ENCODE data around the gene ZNF836. TPM values are rescaled to one million over a fixed set of nuclear protein-coding genes. Genes with fewer than 3 reads are reported as not detected.

ZNF836 gene
- total and polyA plus RNA-seq, 3 donors from 2014 or later = 3.3 to 9.2 (median 5.4) TPM

DNA sequence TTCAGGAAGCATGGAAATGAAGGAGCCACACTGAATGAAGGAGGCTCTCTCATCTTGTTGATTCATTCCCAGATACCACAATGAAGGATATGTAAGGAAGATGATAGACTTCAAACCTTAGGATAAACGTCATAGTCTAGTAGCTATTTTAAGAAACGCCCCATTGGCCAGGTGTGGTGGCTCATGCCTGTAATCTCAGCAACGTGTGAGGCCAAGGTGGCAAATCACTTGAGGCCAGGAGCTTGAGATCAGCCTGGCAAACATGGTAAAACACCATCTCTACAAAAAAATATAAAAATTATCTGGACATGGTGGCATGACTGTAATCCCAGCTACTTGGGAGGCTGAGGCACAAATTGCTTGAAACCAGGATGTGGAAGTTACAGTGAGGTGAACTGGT is 58.8 kb downstream of the ZNF836 start:
- H3K27ac ChIP-seq = no peak overlapping the region

GRCh38 chr19:52110780-52111179 is 60.6 kb downstream of the ZNF836 start:
- no peak for DNase-seq
- Histone ChIP-seq H3K36me3 (ENCODE audit: low read depth, missing control alignments) (no peaks in the 10 kb centered on the region), H3K9me3 (no peaks in the 10 kb centered on the region), H3K27me3 (no peaks in the 10 kb centered on the region), H3K4me1 (no peaks in the 10 kb centered on the region), H3K27ac (no peak overlapping the region), H3K4me3 (no peak overlapping the region)
- TF ChIP-seq CTCF (IDR thresholded peaks at IDR 0.05) (no peak), POLR2A (IDR thresholded peaks at IDR 0.05) (no peak)
- intact Hi-C loops (cut with DNase I; ENCODE audit: low total_unique reads) = no loop called here
- WGBS, 2 donors = 88 to 90% methylated on average over 6 of the region's 6 CpGs

More for the DNA sequence above, 58.8 kb downstream of the ZNF836 start:
- no peak for DNase-seq
- intact Hi-C loops (cut with DNase I; ENCODE audit: low total_unique reads) = no loop called here
- H3K36me3 ChIP-seq (ENCODE audit: low read depth, missing control alignments) = peaks cover 5% of the 10 kb centered on the region
- no peaks in the 10 kb centered on the region for H3K9me3 ChIP-seq
- no peaks in the 10 kb centered on the region for H3K27me3 ChIP-seq
- TF ChIP-seq CTCF (IDR thresholded peaks at IDR 0.05) (no peak), POLR2A (IDR thresholded peaks at IDR 0.05) (no peak)
- H3K4me3 ChIP-seq = no peak overlapping the region
- H3K4me1 ChIP-seq = no peaks in the 10 kb centered on the region
- WGBS, 2 donors = 89 to 94% methylated on average over 3 of the region's 3 CpGs

Small RNA genes lying within 50 kb of the gene (small RNA-seq; reads per million reads assigned to genes)
- 0 reads per million in 2 donors for gene RPL37P23

Other genes starting within 250 kb of the ZNF836 start
- gene ZNF613, start 244.1 kb downstream of the ZNF836 start, total RNA-seq = 1 to 10 TPM; 9.2 to 9.4 TPM
- 2.8 TPM for gene ZNF613, start 244.1 kb downstream of the ZNF836 start, polyA plus RNA-seq (ENCODE audit: insufficient read depth, low read depth, low replicate concordance)
- 10 to 100 TPM; 18.0 to 19.0 TPM for gene ZNF350, start 184.8 kb downstream of the ZNF836 start, total RNA-seq
- 7.5 TPM for gene ZNF350, start 184.8 kb downstream of the ZNF836 start, polyA plus RNA-seq (ENCODE audit: insufficient read depth, low read depth, low replicate concordance)
- gene ZNF615, start 163.4 kb downstream of the ZNF836 start, total RNA-seq = 10 to 100 TPM in 1 of 2 donors, 1 to 10 TPM in 1; 8.8 to 10.3 TPM
- 4.7 TPM for gene ZNF615, start 163.4 kb downstream of the ZNF836 start, polyA plus RNA-seq (ENCODE audit: insufficient read depth, low read depth, low replicate concordance)
- 10 to 100 TPM; 13.2 to 13.9 TPM for gene ZNF614, start 143.2 kb downstream of the ZNF836 start, total RNA-seq
- gene ZNF614, start 143.2 kb downstream of the ZNF836 start, polyA plus RNA-seq (ENCODE audit: insufficient read depth, low read depth, low replicate concordance) = 8.6 TPM
- 10 to 100 TPM; 15.7 to 16.8 TPM for gene ZNF432, start 122.8 kb downstream of the ZNF836 start, total RNA-seq
- 11.6 TPM for gene ZNF432, start 122.8 kb downstream of the ZNF836 start, polyA plus RNA-seq (ENCODE audit: insufficient read depth, low read depth, low replicate concordance)
- gene ZNF841, start 75.9 kb downstream of the ZNF836 start, total RNA-seq = 10 to 100 TPM; 26.9 to 27.0 TPM
- 8.5 TPM for gene ZNF841, start 75.9 kb downstream of the ZNF836 start, polyA plus RNA-seq (ENCODE audit: insufficient read depth, low read depth, low replicate concordance)
- 10 to 100 TPM in 1 of 2 donors, 1 to 10 TPM in 1; 9.0 to 11.3 TPM for gene ZNF616, start 31.7 kb downstream of the ZNF836 start, total RNA-seq
- gene ZNF616, start 31.7 kb downstream of the ZNF836 start, polyA plus RNA-seq (ENCODE audit: insufficient read depth, low read depth, low replicate concordance) = 6.3 TPM
- gene PPP2R1A, start 18.4 kb upstream of the ZNF836 start, total RNA-seq = 100 to 1,000 TPM; 262 to 289 TPM
- gene PPP2R1A, start 18.4 kb upstream of the ZNF836 start, polyA plus RNA-seq (ENCODE audit: insufficient read depth, low read depth, low replicate concordance) = 181 TPM
- 10 to 100 TPM; 15.8 to 35.7 TPM for gene ZNF766, start 98.0 kb upstream of the ZNF836 start, total RNA-seq
- gene ZNF766, start 98.0 kb upstream of the ZNF836 start, polyA plus RNA-seq (ENCODE audit: insufficient read depth, low read depth, low replicate concordance) = 30.2 TPM
- gene ZNF480, start 125.5 kb upstream of the ZNF836 start, total RNA-seq = 1 to 10 TPM; 4.3 to 4.6 TPM
- 3.3 TPM for gene ZNF480, start 125.5 kb upstream of the ZNF836 start, polyA plus RNA-seq (ENCODE audit: insufficient read depth, low read depth, low replicate concordance)
- 10 to 100 TPM; 11.1 to 21.5 TPM for gene ZNF610, start 164.6 kb upstream of the ZNF836 start, total RNA-seq
- gene ZNF610, start 164.6 kb upstream of the ZNF836 start, polyA plus RNA-seq (ENCODE audit: insufficient read depth, low read depth, low replicate concordance) = 16.6 TPM
- gene ZNF880, start 198.3 kb upstream of the ZNF836 start, total RNA-seq = 10 to 100 TPM; 22.1 to 27.6 TPM
- 13.8 TPM for gene ZNF880, start 198.3 kb upstream of the ZNF836 start, polyA plus RNA-seq (ENCODE audit: insufficient read depth, low read depth, low replicate concordance)
- 10 to 100 TPM; 53.7 to 55.4 TPM for gene ZNF528, start 226.2 kb upstream of the ZNF836 start, total RNA-seq
- gene ZNF528, start 226.2 kb upstream of the ZNF836 start, polyA plus RNA-seq (ENCODE audit: insufficient read depth, low read depth, low replicate concordance) = 31.6 TPM